ENCODE results near the gene IFI6.

Gene IFI6

DNA sequence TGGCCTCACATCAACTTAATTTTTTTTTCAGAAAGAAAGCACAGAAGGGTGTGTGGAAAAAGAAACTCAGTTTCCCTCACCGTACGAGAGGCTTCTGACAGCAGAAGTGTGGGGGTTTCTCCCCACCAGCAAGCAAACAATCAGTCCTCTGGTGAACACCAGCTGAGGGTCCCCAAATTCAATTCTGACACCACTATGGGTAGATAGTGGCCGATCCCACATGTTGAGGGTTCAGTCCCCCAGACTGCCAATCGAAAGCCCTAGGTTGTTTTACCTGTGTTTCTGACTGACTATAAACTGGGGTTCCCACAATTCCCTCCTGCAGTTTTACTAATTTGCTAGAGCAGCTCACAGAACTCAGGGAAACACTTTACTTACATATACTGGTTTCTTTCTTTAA, 2.1 kb downstream of the IFI6 start:
- no peak for DNase-seq

DNA sequence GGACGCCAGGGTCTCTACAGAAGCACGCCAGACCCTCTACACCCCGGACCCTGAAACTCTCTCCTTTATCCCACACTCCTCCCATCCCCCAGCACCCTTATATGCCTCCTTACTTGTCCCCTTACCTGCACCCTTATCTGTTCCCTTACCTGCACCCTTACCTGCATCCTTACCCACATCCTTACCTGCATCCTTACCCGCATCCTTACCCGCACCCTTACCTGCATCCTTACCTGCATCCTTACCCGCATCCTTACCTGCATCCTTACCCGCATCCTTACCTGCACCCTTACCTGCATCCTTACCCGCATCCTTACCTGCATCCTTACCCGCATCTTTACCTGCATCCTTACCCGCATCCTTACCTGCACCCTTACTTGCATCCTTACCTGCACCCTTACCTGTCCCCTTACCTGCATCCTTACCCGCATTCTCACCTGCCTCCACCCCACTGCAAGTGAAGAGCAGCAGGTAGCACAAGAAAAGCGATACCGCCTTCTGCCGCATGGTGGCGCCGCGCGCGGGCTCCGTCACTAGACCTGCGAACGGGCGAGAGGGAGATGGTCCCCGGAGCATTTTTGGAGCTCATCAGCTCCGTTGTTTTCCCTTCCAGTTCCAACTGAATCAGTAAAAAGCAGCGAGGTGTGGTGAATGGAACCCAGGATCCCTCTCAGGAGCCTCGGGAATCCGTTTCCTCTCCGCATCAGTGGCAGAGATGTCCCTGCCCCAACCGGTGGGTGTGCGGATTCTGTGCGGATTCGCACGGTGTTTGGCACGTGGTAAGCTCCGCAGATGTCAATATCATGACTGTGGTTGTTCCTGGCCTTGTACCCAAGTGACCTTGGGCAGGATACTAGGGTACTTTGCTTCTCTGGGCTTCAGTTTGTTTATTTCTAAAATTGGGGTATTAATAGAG, 2.9 kb downstream of the IFI6 start:
- DNase-seq = peak; percentile 90

DNA sequence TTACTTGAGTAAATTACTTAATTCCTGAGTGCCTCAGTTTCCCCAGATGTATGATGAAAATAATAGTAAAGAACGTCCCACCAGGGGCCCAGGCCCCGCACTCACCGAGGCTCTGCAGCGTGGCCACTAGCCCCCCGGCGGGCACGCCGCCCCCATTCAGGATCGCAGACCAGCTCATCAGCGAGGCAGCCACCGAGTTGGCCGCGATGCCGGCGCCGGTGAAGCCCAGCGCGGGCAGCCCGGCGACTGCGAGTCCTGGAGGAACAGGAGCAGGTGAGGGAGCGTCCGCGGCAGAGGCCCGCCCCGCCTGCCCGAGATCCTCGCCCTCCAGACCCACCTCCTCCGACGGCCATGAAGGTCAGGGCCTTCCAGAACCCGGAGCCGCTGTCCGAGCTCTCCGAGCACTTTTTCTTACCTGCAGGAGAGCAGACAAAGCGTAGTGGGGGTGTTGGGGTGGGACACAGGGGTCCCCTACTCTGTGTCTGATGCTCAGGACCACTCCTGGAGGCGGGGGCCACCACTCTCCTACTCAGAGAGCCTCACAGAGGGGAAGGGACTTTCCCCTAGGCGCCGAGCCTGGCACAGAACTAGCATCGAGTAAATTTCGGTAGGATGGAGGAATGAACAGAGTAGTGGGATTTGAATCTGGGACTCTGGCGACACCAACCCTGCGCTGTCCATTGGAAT, 3.7 kb downstream of the IFI6 start:
- DNase-seq = no peak

DNA sequence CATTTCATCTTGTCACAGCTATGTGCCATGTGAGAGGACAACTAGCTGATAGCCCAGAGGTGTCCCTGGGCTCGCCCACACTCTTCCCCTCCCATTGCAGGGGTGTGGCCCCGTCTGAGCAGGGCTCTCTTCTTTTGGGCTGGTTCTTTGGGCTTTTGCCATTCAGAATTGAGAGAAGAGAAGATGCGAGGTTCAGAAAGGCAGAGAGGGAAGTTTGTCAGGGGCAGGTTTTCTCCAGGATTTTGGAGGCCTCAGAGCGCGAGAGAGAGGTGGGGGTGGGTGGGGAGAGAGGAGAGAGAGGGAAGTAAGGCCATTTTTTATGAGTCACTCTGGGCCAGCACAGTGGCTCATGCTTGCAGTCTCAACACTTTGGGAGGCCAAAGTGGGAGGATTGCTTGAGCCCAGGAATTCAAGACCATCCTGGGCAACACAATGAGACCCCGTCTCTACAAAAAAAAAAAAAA, 5.2 kb downstream of the IFI6 start:
- DNase-seq = no peak

DNA sequence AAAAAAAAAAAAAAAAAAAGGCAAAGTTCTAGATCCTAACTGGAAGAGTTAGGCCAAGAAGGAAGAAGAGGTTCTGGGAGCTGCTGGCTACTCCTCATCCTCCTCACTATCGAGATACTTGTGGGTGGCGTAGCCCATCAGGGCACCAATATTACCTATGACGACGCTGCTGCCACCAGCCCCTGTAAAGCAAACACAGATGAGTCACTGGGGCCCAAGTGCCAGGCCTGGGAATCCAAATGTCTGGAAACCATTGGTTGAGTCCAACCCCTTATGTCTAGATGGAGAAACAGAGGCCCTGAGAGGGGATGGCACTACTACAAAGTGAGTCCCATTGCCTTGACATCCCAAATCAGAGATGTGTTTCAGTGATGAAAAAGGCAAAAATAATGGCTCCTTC, 5.7 kb downstream of the IFI6 start:
- DNase-seq = no peak

DNA sequence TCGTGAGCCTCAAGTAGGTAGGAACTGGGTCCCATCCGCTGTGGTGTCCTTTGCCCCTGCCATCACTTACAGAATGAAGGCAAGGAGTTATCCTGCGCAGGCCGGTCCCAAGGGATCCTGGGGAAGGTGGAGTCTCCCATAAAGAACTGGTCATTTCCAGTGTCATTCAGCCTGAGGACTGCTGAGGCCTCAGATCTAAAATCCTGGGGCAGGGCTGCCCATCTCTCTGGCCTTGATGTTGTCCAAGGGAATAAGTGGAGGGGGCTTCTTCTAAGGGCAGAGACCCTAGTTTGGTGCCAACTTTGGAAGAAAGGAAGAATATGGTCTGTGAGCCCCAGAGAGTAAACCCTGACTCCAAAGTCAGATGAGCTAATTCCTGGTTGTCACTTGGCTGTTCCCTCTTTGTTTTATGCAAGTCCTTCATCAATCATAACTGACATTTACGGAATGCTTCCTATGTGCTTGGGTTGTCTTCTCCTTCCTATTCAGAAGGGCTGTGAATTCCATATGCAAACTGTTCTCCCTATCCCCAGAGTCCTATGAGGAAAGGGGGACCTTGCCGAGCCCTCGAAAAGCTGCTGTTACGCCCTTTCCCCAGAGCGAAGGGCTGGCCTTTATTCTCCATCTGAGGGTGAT, 6.9 kb downstream of the IFI6 start:
- no peak for DNase-seq

DNA sequence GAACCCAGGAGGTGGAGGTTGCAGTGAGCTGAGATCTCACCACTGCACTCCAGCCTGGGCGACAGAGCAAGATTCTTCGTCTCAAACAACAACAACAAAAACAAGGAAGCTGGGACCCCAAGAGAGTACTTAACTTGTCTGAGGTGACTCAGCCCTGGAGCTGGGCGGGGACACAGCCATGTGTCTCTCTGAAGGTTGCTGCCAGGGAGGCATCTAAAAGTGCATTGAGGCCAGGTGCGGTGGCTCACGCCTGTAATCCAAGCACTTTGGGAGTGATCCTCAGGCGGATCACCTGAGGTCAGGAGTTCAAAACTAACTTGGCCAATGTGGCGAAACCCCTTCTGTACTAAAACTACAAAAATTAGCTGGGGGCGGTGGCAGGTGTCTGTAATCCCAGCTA, 7.7 kb downstream of the IFI6 start:
- DNase-seq = no peak

DNA sequence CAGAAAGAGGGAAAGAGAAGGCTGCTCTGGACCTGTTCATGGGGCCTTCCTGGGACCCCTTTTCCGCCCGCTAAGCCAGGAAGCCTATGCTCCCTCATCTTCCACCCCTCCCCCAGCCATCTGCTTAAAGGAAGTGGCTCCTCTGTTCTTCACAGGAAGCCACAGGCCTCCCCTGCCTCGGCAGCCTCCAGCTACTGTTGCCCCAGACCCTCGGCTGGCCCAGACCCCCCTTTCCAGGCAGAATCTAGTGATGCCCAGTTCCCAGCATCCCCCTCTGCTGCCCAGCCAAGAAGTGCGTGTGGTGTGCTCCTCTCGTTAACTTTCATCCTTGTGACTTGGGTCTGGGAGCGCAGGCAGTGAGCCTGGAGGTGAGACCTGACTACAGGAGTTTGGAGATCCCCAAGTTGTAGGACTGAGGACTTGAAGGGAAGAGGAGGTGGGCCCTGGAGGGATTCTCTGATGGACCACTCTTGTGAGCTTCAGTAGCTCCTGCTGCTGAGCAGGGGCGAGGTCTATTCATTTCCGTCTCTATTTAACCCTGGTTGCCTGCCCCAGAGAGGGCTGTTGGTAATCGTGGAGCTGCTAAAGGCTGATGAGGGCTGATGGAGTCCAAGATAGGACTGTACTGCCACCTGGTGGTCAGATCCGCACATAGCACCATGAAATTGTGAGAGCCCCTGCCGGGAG, 9.1 kb downstream of the IFI6 start:
- DNase-seq = peak; percentile 88

DNA sequence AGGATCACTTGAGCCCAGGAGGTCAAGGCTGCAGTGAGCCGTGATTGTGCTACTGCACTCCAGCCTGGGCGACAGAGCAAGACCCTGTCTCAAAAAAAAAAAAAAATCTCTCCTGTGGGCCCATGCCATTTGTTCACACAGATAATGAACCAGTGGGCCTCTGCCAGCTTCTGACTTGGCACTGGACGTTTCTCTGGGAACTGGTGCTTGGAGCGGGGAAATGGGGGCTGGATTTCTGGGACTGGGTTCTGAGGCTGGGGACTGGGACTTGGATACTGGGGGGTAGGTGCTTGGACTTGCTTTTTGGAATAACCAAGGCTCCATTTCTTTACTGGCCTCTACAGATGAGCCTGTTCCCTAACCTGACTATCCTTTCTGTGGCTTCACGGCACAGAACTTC, 9.7 kb downstream of the IFI6 start:
- DNase-seq = no peak

DNA sequence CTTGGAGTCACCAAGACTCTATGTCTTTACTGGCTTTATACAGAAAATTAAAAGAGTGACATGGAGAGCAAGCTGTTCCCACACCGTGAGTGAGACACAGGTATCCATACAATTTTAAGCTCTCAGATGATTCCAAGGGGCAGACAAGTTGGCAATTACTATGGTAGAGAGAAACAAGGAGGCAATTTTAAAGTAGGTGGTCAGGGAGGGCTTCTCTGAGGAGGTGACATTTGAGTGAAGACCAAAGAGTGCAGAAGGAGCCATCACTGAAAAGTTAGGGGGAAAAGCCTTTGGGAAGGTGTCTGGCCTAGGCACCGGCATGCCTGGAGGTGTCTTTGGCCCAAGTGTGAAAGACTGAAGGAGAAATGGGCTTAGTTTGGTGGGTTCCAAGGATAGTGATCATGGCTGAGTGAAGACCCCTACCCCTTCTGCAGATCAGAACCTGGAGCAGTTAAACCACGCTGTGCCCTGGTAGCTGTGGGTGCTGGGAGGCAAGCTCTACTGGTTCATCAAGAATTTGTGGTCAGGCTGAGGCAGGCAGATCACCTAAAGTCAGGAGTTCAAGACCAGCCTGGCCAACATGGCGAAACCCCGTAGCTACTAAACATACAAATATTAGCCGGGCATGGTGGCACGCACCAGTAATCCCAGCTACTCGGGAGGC, 10.4 kb downstream of the IFI6 start:
- no peak for DNase-seq

DNA sequence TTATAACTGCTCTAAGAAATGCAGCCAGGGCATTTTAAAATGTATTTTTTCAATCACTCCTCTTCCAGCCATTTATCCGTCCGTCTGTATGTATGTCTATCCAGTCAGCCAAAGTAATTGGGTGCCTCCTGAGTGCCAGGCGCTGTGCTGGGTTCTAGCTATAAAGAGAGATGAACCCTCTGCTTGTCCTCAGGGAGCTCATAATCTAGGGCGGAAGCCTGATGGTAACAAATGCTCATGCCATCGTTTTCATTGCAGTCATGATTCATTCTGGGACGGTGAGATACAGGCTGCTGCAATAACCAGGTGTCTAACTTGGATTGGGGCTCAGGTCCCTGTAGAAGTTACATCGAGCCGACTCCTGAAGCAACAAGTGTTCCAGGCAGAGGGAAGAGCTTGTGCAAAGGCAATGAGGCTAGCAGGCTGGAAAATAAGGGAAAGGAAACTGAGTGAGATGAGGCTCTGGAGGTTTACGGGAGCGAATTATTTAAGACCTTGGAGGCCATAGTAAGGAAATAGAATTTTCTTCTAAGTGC, 11.6 kb downstream of the IFI6 start:
- DNase-seq = no peak

DNA sequence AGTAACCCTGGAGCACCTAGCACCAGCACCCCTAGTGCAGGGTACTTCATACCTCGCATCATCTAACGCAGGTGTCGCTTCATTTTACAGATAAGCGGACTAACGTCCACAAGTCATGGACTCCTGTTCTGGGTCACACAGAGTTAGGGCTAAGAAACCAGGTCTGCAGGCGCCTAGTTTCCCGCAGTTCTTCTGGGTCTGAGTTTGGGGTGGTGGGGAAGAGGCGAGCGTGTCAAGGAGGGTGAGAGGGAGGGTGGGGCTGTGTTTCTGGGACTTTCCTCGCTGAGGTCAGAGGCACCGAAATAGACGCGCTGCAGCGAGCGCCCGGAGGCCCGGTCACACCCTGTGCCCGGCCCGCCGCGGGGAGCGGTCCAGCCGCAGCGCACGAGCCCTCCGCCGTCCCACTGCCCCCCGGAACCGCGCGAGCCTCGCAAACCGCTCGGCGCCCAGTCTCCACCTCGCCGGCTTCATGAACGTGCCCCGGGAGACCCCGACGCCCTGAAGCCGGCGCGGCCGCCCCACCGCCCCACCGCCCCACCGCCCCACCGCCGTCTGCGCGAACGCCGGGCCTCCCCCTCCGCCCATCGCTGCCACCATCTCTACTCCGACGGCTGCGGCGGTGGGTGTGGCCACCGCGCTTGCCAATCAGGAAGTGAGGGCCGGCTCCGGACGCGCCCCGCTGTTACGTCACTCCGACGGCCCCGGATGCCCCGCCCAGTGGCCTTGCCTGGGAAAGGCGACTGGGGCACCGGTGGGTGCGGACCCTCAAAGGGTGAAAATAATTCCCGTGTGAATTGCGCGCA, 12.3 kb downstream of the IFI6 start:
- DNase-seq = peak; percentile 83

DNA sequence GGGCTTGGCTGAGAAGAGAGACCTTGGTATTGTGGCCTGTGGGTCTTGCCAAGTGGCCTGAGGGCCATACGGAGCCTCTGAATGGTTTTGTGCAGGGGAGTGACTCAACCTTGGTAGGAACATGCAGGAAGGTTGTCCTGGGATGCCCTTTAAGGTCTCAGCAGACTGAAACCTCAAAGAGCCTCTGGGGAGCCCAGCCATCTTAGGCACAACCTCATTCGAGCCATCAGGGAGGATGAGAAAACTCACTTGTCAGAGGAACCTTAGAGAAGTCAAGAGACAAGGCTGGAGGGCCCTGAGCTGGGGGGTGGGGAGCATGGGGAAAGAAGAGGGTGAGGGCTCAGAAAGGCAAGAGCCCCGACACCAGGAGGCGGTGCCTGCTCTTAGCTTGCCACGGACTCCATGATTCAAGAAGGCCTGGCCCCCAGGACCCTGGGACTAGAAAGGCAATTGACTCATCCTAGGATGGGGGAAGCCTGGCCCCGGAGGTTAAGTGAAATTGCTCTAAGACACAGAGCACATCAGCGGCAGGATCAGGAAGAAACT, 13.0 kb downstream of the IFI6 start:
- peak; percentile 40 for DNase-seq

DNA sequence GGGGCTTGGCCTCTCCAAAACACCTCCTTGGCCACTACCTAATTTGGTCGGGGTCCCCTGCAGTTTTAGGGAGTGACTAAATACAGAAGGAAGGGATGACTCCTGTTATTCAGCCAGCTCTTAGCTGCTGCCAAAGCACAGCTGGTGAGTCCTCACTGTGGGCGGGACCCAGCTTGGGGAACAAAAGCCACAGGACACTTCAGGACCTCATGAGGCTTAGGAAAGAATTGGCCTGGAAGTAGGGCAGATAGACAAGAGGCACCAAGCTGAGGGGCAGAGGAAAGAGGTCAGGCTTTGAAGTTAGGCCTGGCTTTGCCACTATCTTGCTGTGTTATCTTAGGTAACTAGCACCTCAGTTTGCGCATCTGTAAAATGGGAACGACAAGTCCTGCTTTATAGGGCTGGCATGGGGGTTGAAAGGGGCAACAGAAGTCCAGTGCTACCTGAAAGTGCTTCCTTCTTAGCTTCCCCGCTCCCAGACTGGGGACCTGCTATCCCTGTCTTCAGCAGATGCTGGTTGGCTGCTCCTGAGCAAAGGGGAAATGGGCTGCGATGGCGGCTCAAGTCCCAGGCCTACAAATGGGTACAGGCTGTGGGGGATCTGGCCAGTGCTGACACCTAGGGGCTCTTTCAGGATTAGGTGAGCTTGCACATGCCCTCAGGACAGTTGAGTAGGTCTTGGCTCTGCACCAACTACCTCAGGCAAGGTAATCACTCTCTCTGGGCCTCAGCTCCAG, 15.7 kb downstream of the IFI6 start:
- DNase-seq = no peak

DNA sequence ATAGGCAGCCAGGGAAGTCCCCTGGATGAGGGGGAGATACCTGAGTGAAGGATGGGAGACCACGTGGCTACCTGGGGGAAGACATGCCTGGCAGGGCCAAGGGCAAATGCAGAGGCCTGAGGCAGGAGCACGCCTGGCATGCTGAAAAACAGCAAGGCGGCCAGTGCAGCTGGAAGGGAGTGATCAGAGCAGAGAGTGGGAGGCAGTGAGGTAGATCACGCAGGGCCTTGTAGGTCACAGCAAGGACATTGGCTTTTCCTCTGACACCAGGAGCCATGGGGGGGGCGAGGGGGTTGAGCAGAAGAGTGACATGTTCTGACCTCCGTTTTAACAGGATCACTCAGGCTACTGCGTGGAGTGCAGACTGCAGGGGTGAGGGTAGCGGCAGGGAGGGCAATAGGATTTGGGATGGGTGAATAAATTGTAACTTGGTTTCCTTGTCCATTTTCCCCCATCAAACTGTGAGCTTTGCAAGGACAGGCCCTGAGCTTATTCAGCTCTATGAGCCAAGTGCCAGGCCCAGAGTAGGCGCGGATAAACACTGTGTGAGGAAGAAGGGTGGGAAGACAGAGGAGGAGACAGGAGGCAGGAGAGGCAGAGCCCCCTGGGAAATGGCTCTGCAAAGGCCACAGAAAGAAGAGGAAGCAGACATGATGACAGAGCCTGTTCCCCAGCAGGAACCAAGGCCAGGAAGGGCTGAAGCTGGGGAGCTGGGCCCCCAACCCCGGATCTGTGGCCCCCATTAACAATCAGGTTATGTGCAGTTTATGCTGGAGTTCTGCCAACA, 16.6 kb downstream of the IFI6 start:
- DNase-seq = no peak

DNA sequence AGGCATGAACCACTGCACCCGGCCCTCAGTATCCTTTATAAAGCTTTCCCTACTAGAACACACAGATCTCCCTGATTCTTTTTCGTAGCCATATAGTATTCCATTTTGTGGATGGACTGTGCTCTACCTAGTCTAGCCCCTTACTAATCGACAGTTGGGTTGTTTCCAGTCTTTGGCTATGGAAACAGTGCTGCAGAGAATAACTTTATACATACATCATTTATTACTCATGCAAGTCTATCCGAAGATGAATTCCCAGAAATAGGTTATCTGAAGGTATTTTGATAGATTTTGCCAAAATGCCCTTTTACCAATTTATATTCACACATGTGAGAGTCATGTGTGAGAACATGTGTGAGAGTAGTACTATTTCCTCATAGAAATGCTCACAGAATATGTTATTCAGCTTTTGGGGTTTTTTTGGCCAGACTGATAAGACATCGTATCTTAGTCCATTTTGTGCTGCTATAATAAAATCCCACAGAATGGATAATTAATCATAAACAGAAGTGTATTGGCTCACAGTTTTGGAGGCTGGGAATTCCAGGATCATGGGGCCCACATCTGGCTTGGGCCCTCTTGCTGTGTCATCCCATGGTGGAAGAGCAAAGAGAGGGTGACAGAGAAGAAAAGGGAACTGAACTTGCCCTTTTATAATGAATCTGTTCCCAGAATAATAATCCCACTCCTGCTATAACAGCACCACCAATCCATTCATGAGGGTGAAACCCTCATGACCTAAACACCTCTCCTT, 19.7 kb downstream of the IFI6 start:
- DNase-seq = no peak

DNA sequence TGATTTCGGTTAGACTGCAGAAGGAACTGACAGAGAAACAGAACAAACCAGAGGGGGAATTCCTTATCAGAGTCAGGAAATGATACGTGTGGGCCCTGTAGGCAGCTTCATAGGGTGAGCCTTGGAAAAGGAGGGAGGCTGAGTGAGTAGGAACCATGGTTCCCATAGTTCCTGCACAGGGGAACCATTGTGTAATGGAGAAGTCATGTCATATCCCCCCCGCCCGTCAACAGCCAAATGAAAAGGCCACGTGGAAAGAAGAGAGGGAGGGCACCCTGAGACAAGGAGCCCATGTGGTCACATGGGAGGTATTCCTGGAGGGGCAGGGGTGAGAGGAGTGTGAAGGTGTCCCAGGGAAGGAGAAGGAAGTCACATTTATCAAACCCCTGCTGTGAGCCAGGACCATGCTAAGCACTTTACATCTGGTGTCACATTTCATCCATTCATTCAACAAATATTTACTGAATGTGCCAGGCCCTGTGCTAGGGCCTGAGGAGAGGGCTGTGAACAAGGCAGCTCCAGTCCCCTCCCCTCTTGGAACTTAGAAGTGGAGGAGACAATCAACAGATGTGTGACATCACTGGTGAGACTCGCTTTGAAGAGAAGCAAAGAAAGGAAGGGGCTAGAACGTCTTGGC, 21.3 kb downstream of the IFI6 start:
- no peak for DNase-seq

DNA sequence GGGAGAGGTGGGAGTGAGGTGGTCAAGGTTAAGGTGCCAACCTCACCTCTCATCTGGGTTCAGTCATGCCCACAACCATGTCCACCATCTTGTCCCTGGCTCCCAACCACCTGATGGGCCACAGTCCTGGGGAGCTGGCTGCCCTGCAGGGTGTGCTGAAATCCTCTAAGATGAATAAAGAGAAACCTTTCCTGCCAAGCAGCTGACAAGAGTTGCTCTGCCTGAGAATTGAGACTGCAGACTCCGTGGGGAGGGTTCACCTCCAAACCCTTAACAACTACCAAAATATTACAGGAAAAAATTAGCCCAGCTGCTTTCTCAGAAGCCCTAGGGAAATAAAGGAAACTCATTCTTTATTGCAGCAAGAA, 21.8 kb downstream of the IFI6 start:
- DNase-seq = no peak

DNA sequence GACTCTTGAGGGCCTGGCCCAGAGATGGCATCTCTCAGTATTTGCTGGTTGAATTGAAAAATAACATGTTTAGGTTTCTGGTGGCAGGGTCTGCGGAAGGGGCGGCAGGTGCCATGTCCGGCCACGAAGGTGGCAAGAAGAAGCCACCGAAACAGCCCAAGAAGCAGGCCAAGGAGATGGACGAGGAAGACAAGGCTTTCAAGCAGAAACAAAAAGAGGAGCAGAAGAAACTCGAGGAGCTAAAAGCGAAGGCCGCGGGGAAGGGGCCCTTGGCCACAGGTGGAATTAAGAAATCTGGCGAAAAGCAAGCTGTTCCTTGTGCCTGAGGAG, 22.7 kb downstream of the IFI6 start:
- DNase-seq = no peak
